Fibroblast of villous mesenchyme (primary cell): Measurements from ENCODE around the gene KCNAB2. TPM values are rescaled to one million over a fixed set of nuclear protein-coding genes. Genes with fewer than 3 reads are reported as not detected.

Experiments used
- DNase-seq: peaks from one replicate; pipeline ENCODE4 v3.0.0-alpha.2; 2010; ENCODE audit warnings: low read depth
- H3K4me3 ChIP-seq: 2 replicates; pipeline ENCODE4 v1.5.1; 2011; ENCODE audit warnings: low read depth, mild to moderate bottlenecking, low read length
- CTCF ChIP-seq: IDR thresholded peaks from 2 replicates; pipeline ENCODE4 v1.5.1; 2012; ENCODE audit warnings: low read depth, mild to moderate bottlenecking, low read length; ENCODE audit not compliant: insufficient read depth
- total RNA-seq: library from RNA; depleted of rRNA; stranded (reverse); fragments of >200 nt; gene quantifications from 2 replicates; pipeline ENCODE4 v1.2.3, GENCODE V29; 2012

The KCNAB2 gene
- total RNA-seq, 1 donor = 2.6 TPM

- DNase-seq = no peak
- no peak overlapping the region for H3K4me3 ChIP-seq
- no peak for TF ChIP-seq CTCF
These were observed 103.0 kb downstream of the KCNAB2 start for GRCh38 chr1:6148497-6149241.

- no peak for TF ChIP-seq CTCF
- DNase-seq = no peak
- no peak overlapping the region for H3K4me3 ChIP-seq
These were observed 103.9 kb downstream of the KCNAB2 start for GRCh38 chr1:6149597-6149996.

GRCh38 chr1:6150006-6150938 is 104.6 kb downstream of the KCNAB2 start:
- TF ChIP-seq CTCF = no peak
- H3K4me3 ChIP-seq = no peak overlapping the region
- no peak for DNase-seq

Other genes starting within 250 kb of the KCNAB2 start
- gene NPHP4, start 53.5 kb upstream of the KCNAB2 start, total RNA-seq = 6.4 and 6.5 TPM in 2 replicates
- under 0.01 TPM in 2 replicates for gene CHD5, start 134.4 kb downstream of the KCNAB2 start, total RNA-seq
- 80.5 and 97.6 TPM in 2 replicates for gene RPL22, start 153.7 kb downstream of the KCNAB2 start, total RNA-seq
- gene RNF207, start 160.2 kb downstream of the KCNAB2 start, total RNA-seq = 27.7 and 110 TPM in 2 replicates
- 64.1 and 99.7 TPM in 2 replicates for gene ICMT, start 190.1 kb downstream of the KCNAB2 start, total RNA-seq
- gene HES3, start 198.3 kb downstream of the KCNAB2 start, total RNA-seq = not detected in 2 replicates
- gene GPR153, start 215.2 kb downstream of the KCNAB2 start, total RNA-seq = 5.2 and 5.8 TPM in 2 replicates